ENCODE data around the gene HMCN1. TPM values are rescaled to one million over a fixed set of nuclear protein-coding genes. Genes with fewer than 3 reads are reported as not detected.

Gene HMCN1
- total and polyA plus RNA-seq, 4 donors: 1.5 to 6.8 (median 3.5) TPM

DNA sequence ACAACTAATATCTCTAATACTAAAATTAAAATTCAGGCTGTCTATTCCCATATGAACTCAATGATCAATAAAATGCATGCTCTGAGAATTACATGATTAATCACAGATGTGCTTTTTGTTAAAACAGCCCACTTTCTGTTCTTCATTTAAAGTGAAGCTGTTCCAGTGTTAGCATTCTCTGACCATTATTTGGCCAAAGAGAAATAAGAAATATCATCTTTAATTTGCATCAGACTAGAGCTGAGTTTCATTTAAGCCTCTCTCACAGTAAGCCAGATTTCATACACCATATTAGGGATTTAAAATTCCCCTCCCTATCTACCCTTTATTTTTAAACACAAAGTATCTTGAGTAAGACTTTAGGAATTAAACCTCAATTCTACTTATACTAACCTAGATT, 379.3 kb downstream of the HMCN1 start (continued):
- TF ChIP-seq JUND (IDR thresholded peaks at IDR 0.05) (no peak), FOXA1 (IDR thresholded peaks at IDR 0.05) (no peak), RAD21 (IDR thresholded peaks at IDR 0.05) (no peak)
- TF ChIP-seq, protein P1, sequence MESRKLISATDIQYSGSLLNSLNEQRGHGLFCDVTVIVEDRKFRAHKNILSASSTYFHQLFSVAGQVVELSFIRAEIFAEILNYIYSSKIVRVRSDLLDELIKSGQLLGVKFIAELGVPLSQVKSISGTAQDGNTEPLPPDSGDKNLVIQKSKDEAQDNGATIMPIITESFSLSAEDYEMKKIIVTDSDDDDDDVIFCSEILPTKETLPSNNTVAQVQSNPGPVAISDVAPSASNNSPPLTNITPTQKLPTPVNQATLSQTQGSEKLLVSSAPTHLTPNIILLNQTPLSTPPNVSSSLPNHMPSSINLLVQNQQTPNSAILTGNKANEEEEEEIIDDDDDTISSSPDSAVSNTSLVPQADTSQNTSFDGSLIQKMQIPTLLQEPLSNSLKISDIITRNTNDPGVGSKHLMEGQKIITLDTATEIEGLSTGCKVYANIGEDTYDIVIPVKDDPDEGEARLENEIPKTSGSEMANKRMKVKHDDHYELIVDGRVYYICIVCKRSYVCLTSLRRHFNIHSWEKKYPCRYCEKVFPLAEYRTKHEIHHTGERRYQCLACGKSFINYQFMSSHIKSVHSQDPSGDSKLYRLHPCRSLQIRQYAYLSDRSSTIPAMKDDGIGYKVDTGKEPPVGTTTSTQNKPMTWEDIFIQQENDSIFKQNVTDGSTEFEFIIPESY (IDR thresholded peaks at IDR 0.05): no peak
- TF ChIP-seq, protein P2, sequence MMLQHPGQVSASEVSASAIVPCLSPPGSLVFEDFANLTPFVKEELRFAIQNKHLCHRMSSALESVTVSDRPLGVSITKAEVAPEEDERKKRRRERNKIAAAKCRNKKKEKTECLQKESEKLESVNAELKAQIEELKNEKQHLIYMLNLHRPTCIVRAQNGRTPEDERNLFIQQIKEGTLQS (IDR thresholded peaks at IDR 0.05): no peak

DNA sequence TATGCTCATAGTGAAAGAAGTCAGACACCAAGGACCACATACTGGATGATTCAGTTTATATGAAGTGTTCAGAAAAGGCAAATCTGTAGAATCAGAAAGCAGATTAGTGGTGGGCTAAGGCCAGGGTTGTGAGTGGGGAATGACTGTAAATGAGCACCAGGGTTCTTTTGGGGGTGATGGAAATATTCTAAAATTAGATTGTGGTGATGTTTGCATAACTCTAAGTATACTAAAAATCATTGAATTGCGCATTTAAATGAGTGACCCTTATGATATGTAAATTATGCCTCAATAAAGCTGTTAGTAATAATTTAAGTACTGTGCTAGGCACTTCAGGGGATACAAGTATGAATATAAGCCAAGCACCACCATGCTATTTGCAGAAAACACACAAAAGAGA, 384.5 kb downstream of the HMCN1 start:
- Histone ChIP-seq H3K27ac (ENCODE audit: low read depth in 1 of 2, low read length in 2 of 2) (no peak overlapping the region), H3K27me3 (ENCODE audit: control insufficient read depth in 4 of 4, insufficient read depth in 4 of 4, low read length in 3 of 4) (no peaks in the 10 kb centered on the region), H3K4me1 (ENCODE audit: control insufficient read depth in 4 of 4, insufficient read depth in 4 of 4, low read length in 3 of 4) (no peaks in the 10 kb centered on the region), H3K36me3 (ENCODE audit: control insufficient read depth in 4 of 4, insufficient read depth in 3 of 4, low read depth in 1 of 4, low read length in 3 of 4) (peaks cover 0 to 8% (median 1%) of the 10 kb centered on the region in 4 donors), H3K9ac (ENCODE audit: low read depth in 1 of 2, low read length in 2 of 2) (no peak overlapping the region), H3K9me3 (ENCODE audit: control insufficient read depth in 4 of 4, low read length in 3 of 4) (no peaks in the 10 kb centered on the region), H3K4me3 (ENCODE audit: low read depth in 1 of 3, low read length in 3 of 3) (no peak overlapping the region)
- no peak for DNase-seq (ENCODE audit: low spot score)
- TF ChIP-seq RXRA (IDR thresholded peaks at IDR 0.05): no peak
- WGBS: 83% methylated on average over 1 of the region's 1 CpG

DNA sequence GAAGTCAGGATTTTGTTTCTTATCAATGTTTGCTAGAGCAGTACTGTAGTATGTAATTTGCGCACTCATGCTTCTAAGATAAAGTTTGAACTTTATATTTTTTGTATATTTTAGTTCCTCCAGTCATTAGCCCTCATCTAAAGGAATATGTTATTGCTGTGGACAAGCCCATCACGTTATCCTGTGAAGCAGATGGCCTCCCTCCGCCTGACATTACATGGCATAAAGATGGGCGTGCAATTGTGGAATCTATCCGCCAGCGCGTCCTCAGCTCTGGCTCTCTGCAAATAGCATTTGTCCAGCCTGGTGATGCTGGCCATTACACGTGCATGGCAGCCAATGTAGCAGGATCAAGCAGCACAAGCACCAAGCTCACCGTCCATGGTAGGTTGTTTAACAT, 388.6 kb downstream of the HMCN1 start:
- no peak for DNase-seq (ENCODE audit: low spot score)
- H3K4me1 ChIP-seq (ENCODE audit: control insufficient read depth in 4 of 4, insufficient read depth in 4 of 4, low read length in 3 of 4): no peaks in the 10 kb centered on the region
- no peaks in the 10 kb centered on the region for H3K27me3 ChIP-seq (ENCODE audit: control insufficient read depth in 4 of 4, insufficient read depth in 4 of 4, low read length in 3 of 4)
- H3K4me3 ChIP-seq (ENCODE audit: low read depth in 1 of 3, low read length in 3 of 3): no peak overlapping the region
- H3K9me3 ChIP-seq (ENCODE audit: control insufficient read depth in 4 of 4, low read length in 3 of 4): no peaks in the 10 kb centered on the region
- no peak overlapping the region for H3K27ac ChIP-seq (ENCODE audit: low read depth in 1 of 2, low read length in 2 of 2)
- 85% methylated on average over 9 of the region's 9 CpGs for WGBS
- H3K36me3 ChIP-seq (ENCODE audit: control insufficient read depth in 4 of 4, insufficient read depth in 3 of 4, low read depth in 1 of 4, low read length in 3 of 4): peaks cover 0 to 8% (median 1%) of the 10 kb centered on the region in 4 donors
- no peak overlapping the region for H3K9ac ChIP-seq (ENCODE audit: low read depth in 1 of 2, low read length in 2 of 2)
- no peak for TF ChIP-seq HNF4A (conservative IDR thresholded peaks at IDR 0.05)

DNA sequence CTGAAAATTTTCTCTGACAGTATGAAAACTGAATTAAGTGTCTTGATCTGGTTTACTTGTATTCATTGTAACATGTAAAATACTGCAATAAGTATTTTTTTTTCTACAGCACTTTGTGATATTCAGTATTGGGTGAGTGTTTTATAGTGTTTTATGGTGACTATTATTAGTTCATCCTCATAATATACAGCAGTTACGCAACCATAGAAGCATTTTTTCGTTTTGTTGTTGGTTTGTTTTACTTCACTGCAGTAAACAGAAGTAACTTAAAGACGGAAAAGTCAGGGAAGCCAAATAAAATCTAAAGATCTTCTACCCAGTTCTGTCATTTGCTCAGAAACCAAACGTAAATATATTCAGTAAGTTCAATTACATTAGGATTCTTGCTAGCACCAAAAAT, 390.8 kb downstream of the HMCN1 start:
- no peak overlapping the region for H3K27ac ChIP-seq (ENCODE audit: low read depth in 1 of 2, low read length in 2 of 2)
- no peaks in the 10 kb centered on the region for H3K9me3 ChIP-seq (ENCODE audit: control insufficient read depth in 4 of 4, low read length in 3 of 4)
- no peaks in the 10 kb centered on the region for H3K27me3 ChIP-seq (ENCODE audit: control insufficient read depth in 4 of 4, insufficient read depth in 4 of 4, low read length in 3 of 4)
- no peak overlapping the region for H3K9ac ChIP-seq (ENCODE audit: low read depth in 1 of 2, low read length in 2 of 2)
- no peak for TF ChIP-seq TAF1 (conservative IDR thresholded peaks at IDR 0.05)
- TF ChIP-seq, protein P2 (IDR thresholded peaks at IDR 0.05): no peak
- TF ChIP-seq, protein P3, sequence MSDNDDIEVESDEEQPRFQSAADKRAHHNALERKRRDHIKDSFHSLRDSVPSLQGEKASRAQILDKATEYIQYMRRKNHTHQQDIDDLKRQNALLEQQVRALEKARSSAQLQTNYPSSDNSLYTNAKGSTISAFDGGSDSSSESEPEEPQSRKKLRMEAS (IDR thresholded peaks at IDR 0.05): no peak
- TF ChIP-seq SP1 (IDR thresholded peaks at IDR 0.05): no peak
- no peak for TF ChIP-seq RAD21 (IDR thresholded peaks at IDR 0.05)
- no peak for TF ChIP-seq JUND (IDR thresholded peaks at IDR 0.05)
- no peak for TF ChIP-seq HNF4G (IDR thresholded peaks at IDR 0.05)
- no peak for TF ChIP-seq NR2F2 (IDR thresholded peaks at IDR 0.05)
- no peak for TF ChIP-seq EGR1 (IDR thresholded peaks at IDR 0.05; ENCODE audit: low read depth in 2 of 2)
- TF ChIP-seq, protein P1 (IDR thresholded peaks at IDR 0.05): no peak
- H3K4me1 ChIP-seq (ENCODE audit: control insufficient read depth in 4 of 4, insufficient read depth in 4 of 4, low read length in 3 of 4): no peaks in the 10 kb centered on the region
- WGBS: 80% methylated on average over 4 of the region's 4 CpGs
- H3K4me3 ChIP-seq (ENCODE audit: low read depth in 1 of 3, low read length in 3 of 3): no peak overlapping the region
- peaks cover 0 to 5% (median 1%) of the 10 kb centered on the region in 4 donors for H3K36me3 ChIP-seq (ENCODE audit: control insufficient read depth in 4 of 4, insufficient read depth in 3 of 4, low read depth in 1 of 4, low read length in 3 of 4)
- no peak for DNase-seq (ENCODE audit: low spot score)

All from liver (tissue), 9 donors.